ENCODE results near the gene ACO1.

The ACO1 gene

GRCh38 chr9:32387256-32387655 lies 2.8 kb downstream of the ACO1 start:
- Mint-ChIP-seq H3K4me1 (peaks cover 7% of the 10 kb centered on the region), H3K4me3 (no peak overlapping the region), H3K9me3 (no peaks in the 10 kb centered on the region), H3K36me3 (ENCODE audit: insufficient read depth) (no peaks in the 10 kb centered on the region), H3K27ac (ENCODE audit: low read depth) (no peak overlapping the region), H3K27me3 (peaks cover 10% of the 10 kb centered on the region)
- DNase-seq (ENCODE audit: low spot score in 2 of 2) (no peak), ATAC-seq (replicated peaks; ENCODE audit: extremely low read depth, poor library complexity, severe bottlenecking) (no peak)

GRCh38 chr9:32389365-32389764 lies 4.9 kb downstream of the ACO1 start:
- no peak overlapping the region for H3K27ac Mint-ChIP-seq (ENCODE audit: low read depth)
- no peaks in the 10 kb centered on the region for H3K4me1 Mint-ChIP-seq
- no peaks in the 10 kb centered on the region for H3K36me3 Mint-ChIP-seq (ENCODE audit: insufficient read depth)
- H3K27me3 Mint-ChIP-seq, result no peaks in the 10 kb centered on the region
- no peaks in the 10 kb centered on the region for H3K9me3 Mint-ChIP-seq
- DNase-seq (ENCODE audit: low spot score in 2 of 2), result no peak
- H3K4me3 Mint-ChIP-seq, result no peak overlapping the region
- ATAC-seq (replicated peaks; ENCODE audit: extremely low read depth, poor library complexity, severe bottlenecking), result no peak

GRCh38 chr9:32393911-32394310 lies 9.5 kb downstream of the ACO1 start:
- Mint-ChIP-seq H3K27ac (ENCODE audit: low read depth) (no peak overlapping the region), H3K9me3 (no peaks in the 10 kb centered on the region), H3K4me3 (no peak overlapping the region), H3K36me3 (ENCODE audit: insufficient read depth) (no peaks in the 10 kb centered on the region), H3K27me3 (no peaks in the 10 kb centered on the region), H3K4me1 (no peaks in the 10 kb centered on the region)
- ATAC-seq (replicated peaks; ENCODE audit: extremely low read depth, poor library complexity, severe bottlenecking) (no peak), DNase-seq (ENCODE audit: low spot score in 2 of 2) (no peak)

- Mint-ChIP-seq H3K4me3 (no peak overlapping the region), H3K27ac (ENCODE audit: low read depth) (no peak overlapping the region), H3K36me3 (ENCODE audit: insufficient read depth) (no peaks in the 10 kb centered on the region), H3K4me1 (no peaks in the 10 kb centered on the region), H3K27me3 (no peaks in the 10 kb centered on the region), H3K9me3 (no peaks in the 10 kb centered on the region)
- ATAC-seq (replicated peaks; ENCODE audit: extremely low read depth, poor library complexity, severe bottlenecking) (no peak), DNase-seq (ENCODE audit: low spot score in 2 of 2) (no peak)
Observed at GRCh38 chr9:32394381-32395049, 10.1 kb downstream of the ACO1 start.

GRCh38 chr9:32395510-32396216 lies 11.2 kb downstream of the ACO1 start:
- H3K9me3 Mint-ChIP-seq, result no peaks in the 10 kb centered on the region
- no peaks in the 10 kb centered on the region for H3K4me1 Mint-ChIP-seq
- DNase-seq (ENCODE audit: low spot score in 2 of 2) (no peak), ATAC-seq (replicated peaks; ENCODE audit: extremely low read depth, poor library complexity, severe bottlenecking) (no peak)
- no peaks in the 10 kb centered on the region for H3K27me3 Mint-ChIP-seq
- H3K27ac Mint-ChIP-seq (ENCODE audit: low read depth), result no peak overlapping the region
- H3K36me3 Mint-ChIP-seq (ENCODE audit: insufficient read depth), result no peaks in the 10 kb centered on the region
- H3K4me3 Mint-ChIP-seq, result no peak overlapping the region

GRCh38 chr9:32398207-32398606 lies 13.8 kb downstream of the ACO1 start:
- no peak overlapping the region for H3K27ac Mint-ChIP-seq (ENCODE audit: low read depth)
- no peak for ATAC-seq (replicated peaks; ENCODE audit: extremely low read depth, poor library complexity, severe bottlenecking)
- H3K36me3 Mint-ChIP-seq (ENCODE audit: insufficient read depth), result no peaks in the 10 kb centered on the region
- no peak overlapping the region for H3K4me3 Mint-ChIP-seq
- H3K27me3 Mint-ChIP-seq, result no peaks in the 10 kb centered on the region
- no peak for DNase-seq (ENCODE audit: low spot score in 2 of 2)
- no peaks in the 10 kb centered on the region for H3K9me3 Mint-ChIP-seq
- no peaks in the 10 kb centered on the region for H3K4me1 Mint-ChIP-seq

- Mint-ChIP-seq H3K36me3 (ENCODE audit: insufficient read depth) (no peaks in the 10 kb centered on the region), H3K4me1 (no peaks in the 10 kb centered on the region), H3K9me3 (no peaks in the 10 kb centered on the region), H3K27ac (ENCODE audit: low read depth) (no peak overlapping the region), H3K27me3 (no peaks in the 10 kb centered on the region), H3K4me3 (no peak overlapping the region)
- no peak for ATAC-seq (replicated peaks; ENCODE audit: extremely low read depth, poor library complexity, severe bottlenecking)
- no peak for DNase-seq (ENCODE audit: low spot score in 2 of 2)
Observed at GRCh38 chr9:32399110-32399815, 14.8 kb downstream of the ACO1 start.

- Mint-ChIP-seq H3K27ac (ENCODE audit: low read depth) (no peak overlapping the region), H3K4me3 (no peak overlapping the region), H3K9me3 (no peaks in the 10 kb centered on the region), H3K36me3 (ENCODE audit: insufficient read depth) (peaks cover 2% of the 10 kb centered on the region), H3K4me1 (no peaks in the 10 kb centered on the region), H3K27me3 (no peaks in the 10 kb centered on the region)
- DNase-seq (ENCODE audit: low spot score in 2 of 2), result no peak
- ATAC-seq (replicated peaks; ENCODE audit: extremely low read depth, poor library complexity, severe bottlenecking), result no peak
Observed at GRCh38 chr9:32401488-32401887, 17.0 kb downstream of the ACO1 start.

GRCh38 chr9:32403567-32404260 lies 19.3 kb downstream of the ACO1 start:
- Mint-ChIP-seq H3K4me3 (no peak overlapping the region), H3K27me3 (no peaks in the 10 kb centered on the region), H3K36me3 (ENCODE audit: insufficient read depth) (peaks cover 13% of the 10 kb centered on the region), H3K4me1 (no peaks in the 10 kb centered on the region), H3K27ac (ENCODE audit: low read depth) (no peak overlapping the region), H3K9me3 (no peaks in the 10 kb centered on the region)
- DNase-seq (ENCODE audit: low spot score in 2 of 2), result no peak
- no peak for ATAC-seq (replicated peaks; ENCODE audit: extremely low read depth, poor library complexity, severe bottlenecking)

GRCh38 chr9:32404402-32404801 lies 20.0 kb downstream of the ACO1 start:
- Mint-ChIP-seq H3K4me1 (no peaks in the 10 kb centered on the region), H3K9me3 (no peaks in the 10 kb centered on the region), H3K36me3 (ENCODE audit: insufficient read depth) (peaks cover 14% of the 10 kb centered on the region), H3K4me3 (no peak overlapping the region), H3K27ac (ENCODE audit: low read depth) (no peak overlapping the region), H3K27me3 (no peaks in the 10 kb centered on the region)
- no peak for DNase-seq (ENCODE audit: low spot score in 2 of 2)
- ATAC-seq (replicated peaks; ENCODE audit: extremely low read depth, poor library complexity, severe bottlenecking), result no peak

- Mint-ChIP-seq H3K27me3 (no peaks in the 10 kb centered on the region), H3K4me1 (no peaks in the 10 kb centered on the region), H3K9me3 (no peaks in the 10 kb centered on the region), H3K4me3 (no peak overlapping the region), H3K36me3 (ENCODE audit: insufficient read depth) (peaks cover 14% of the 10 kb centered on the region), H3K27ac (ENCODE audit: low read depth) (no peak overlapping the region)
- ATAC-seq (replicated peaks; ENCODE audit: extremely low read depth, poor library complexity, severe bottlenecking), result no peak
- DNase-seq (ENCODE audit: low spot score in 2 of 2), result no peak
Observed at GRCh38 chr9:32404856-32405255, 20.4 kb downstream of the ACO1 start.

GRCh38 chr9:32405506-32405905 lies 21.1 kb downstream of the ACO1 start:
- no peak for ATAC-seq (replicated peaks; ENCODE audit: extremely low read depth, poor library complexity, severe bottlenecking)

More at GRCh38 chr9:32405506-32405905, 21.1 kb downstream of the ACO1 start:
- Mint-ChIP-seq H3K27ac (ENCODE audit: low read depth) (no peak overlapping the region), H3K9me3 (no peaks in the 10 kb centered on the region), H3K36me3 (ENCODE audit: insufficient read depth) (peaks cover 14% of the 10 kb centered on the region), H3K4me3 (no peak overlapping the region), H3K27me3 (no peaks in the 10 kb centered on the region), H3K4me1 (no peaks in the 10 kb centered on the region)
- DNase-seq (ENCODE audit: low spot score in 2 of 2), result no peak

Data from central memory CD8-positive, alpha-beta T cell (primary cell).